Ovary (tissue), 3 donors: ENCODE results near the gene MRPS10.

Source experiments
- CTCF ChIP-seq, 3 donors: fragments of 450-650 bp in 2 of 3; fragments of 200-600 bp in 1 of 3; IDR thresholded peaks; one replicate each; pipeline versions ENCODE4 v1.5.1 to v1.8.0; 2016 to 2022; ENCODE audit warnings: antibody characterized with exemption in 3 of 3, mild to moderate bottlenecking in 1 of 3
- POLR2A ChIP-seq: fragments of 450-650 bp; IDR thresholded peaks from one replicate; pipeline ENCODE4 v1.6.1; 2017; ENCODE audit warnings: antibody characterized with exemption, mild to moderate bottlenecking, moderate library complexity
- donor health status: DM: no; HTN: no; CAD: no.

- TF ChIP-seq CTCF (IDR thresholded peaks at IDR 0.05), result no peak
- TF ChIP-seq POLR2A, result no peak
These were observed 17.6 kb downstream of the MRPS10 start for GRCh38 chr6:42200035-42200434.
